ENCODE data around the gene PLCB1. TPM values are rescaled to one million over a fixed set of nuclear protein-coding genes. Genes with fewer than 3 reads are reported as not detected.
"Not testable (repeated sequence)": the region's sequence is repeated elsewhere in the genome, so short reads cannot be mapped to it uniquely, and the experiment has no call there.

PLCB1 gene
- total RNA-seq, 2 donors from 2014 or later: 3.2 to 3.4 TPM

DNA sequence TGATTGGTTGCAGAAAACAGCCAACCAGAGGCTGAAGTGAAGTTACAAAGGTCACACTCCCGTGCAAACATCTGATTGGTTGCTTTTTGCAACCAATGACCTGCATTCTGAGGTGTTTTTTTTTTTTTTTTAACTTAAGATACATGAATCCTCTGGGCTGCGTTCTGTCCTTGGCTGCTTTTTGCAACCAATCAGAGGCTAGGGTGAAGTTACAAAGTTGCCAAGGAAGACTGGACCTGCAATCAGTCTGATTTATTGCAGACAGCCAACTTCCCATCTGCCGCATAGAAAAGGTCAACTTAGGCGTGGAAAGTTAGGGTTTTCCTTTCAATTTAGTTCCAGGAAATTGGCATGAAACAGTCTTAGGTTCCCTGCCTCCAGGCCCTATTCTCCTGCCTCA, 292.9 kb downstream of the PLCB1 start:
- no peaks in the 10 kb centered on the region for H3K36me3 Mint-ChIP-seq (ENCODE audit: insufficient read depth in 2 of 2)
- no peaks in the 10 kb centered on the region for H3K27me3 Mint-ChIP-seq (ENCODE audit: low read depth)

DNA sequence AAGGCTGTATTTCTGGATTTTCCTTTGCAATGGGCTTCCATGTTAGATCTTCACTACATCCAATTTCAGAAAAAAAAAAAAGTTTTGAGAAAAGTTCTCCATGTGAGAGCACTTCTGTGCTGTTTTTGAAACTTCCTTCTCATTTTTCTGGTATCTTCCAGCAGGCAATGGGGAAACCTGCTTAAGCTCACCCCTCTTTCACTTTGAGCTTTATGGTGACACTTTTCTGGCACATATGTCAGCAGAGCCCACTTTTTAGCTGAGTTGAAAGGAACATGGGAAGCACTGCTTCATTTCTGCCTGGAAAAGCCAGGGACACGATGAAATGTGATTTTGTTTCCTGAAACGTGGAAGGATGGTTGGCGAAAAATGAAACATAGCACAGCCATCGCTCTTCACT, 293.7 kb downstream of the PLCB1 start:
- Mint-ChIP-seq H3K4me3 (no peak overlapping the region), H3K27me3 (ENCODE audit: low read depth) (no peaks in the 10 kb centered on the region), H3K27ac (no peak overlapping the region), H3K4me1 (ENCODE audit: low read depth) (no peaks in the 10 kb centered on the region), H3K36me3 (ENCODE audit: insufficient read depth in 2 of 2) (no peaks in the 10 kb centered on the region), H3K9me3 (no peaks in the 10 kb centered on the region)
- no peak for DNase-seq
- no peak for ATAC-seq (replicated peaks in 1 of 2)

More for the DNA sequence above, 292.9 kb downstream of the PLCB1 start:
- ATAC-seq (replicated peaks in 1 of 2) (no peak), DNase-seq (no peak)
- H3K4me3 Mint-ChIP-seq: no peak overlapping the region
- H3K9me3 Mint-ChIP-seq: no peaks in the 10 kb centered on the region
- H3K27ac Mint-ChIP-seq: no peak overlapping the region
- H3K4me1 Mint-ChIP-seq (ENCODE audit: low read depth): no peaks in the 10 kb centered on the region

DNA sequence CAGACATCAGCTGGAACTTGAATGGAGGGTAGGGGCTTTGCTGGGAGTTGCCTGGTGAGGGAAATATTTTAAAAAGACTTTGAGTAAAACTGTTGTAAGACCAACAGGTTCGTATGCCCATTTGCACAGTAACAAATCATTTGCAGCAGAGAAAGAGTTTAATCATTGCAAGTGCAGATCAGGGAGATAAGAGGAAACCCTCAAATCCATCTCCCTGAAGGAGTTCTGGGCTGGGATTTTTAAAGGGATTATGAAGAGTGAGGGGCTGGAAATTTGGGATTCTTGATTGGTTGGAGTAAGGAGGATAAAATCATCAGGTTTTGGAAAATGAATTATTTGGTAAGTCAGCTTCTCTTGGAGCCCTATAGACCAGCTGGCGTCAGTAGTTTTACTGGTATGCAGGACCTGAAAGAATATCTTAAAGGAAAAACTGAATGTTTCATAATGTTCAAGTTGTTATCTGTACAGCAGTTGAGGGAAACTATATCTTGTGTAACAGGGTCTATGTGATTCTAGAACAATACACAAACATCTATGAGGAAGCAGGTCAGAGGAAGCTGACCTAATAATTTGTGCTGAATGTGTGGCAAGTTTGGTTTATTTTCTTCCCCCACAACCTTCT, 295.5 kb downstream of the PLCB1 start:
- DNase-seq (no peak), ATAC-seq (replicated peaks in 1 of 2) (no peak)
- no peaks in the 10 kb centered on the region for H3K4me1 Mint-ChIP-seq (ENCODE audit: low read depth)
- no peaks in the 10 kb centered on the region for H3K27me3 Mint-ChIP-seq (ENCODE audit: low read depth)
- no peaks in the 10 kb centered on the region for H3K9me3 Mint-ChIP-seq
- no peak overlapping the region for H3K27ac Mint-ChIP-seq
- H3K36me3 Mint-ChIP-seq (ENCODE audit: insufficient read depth in 2 of 2): no peaks in the 10 kb centered on the region
- no peak overlapping the region for H3K4me3 Mint-ChIP-seq

DNA sequence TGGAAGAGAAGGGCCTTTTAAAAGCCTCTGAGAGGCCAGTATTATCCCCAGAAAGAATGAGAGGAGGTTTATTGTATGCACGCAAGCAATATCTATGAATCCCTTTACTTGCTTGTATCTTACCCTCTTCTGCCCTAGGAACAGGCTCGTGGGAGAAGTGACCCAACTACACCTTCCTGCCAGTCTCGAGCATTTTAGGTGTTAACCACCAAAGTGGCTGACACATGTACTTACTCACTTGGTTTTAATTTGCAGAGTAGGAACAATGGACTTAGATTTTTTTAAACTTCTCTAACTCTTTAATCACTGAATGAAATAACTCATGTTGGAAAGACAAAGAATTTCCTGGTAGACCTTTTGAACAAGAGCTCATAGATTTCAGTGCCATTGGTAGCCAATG, 296.9 kb downstream of the PLCB1 start:
- no peak for DNase-seq
- ATAC-seq (replicated peaks in 1 of 2): peak; percentile 34 to 68

DNA sequence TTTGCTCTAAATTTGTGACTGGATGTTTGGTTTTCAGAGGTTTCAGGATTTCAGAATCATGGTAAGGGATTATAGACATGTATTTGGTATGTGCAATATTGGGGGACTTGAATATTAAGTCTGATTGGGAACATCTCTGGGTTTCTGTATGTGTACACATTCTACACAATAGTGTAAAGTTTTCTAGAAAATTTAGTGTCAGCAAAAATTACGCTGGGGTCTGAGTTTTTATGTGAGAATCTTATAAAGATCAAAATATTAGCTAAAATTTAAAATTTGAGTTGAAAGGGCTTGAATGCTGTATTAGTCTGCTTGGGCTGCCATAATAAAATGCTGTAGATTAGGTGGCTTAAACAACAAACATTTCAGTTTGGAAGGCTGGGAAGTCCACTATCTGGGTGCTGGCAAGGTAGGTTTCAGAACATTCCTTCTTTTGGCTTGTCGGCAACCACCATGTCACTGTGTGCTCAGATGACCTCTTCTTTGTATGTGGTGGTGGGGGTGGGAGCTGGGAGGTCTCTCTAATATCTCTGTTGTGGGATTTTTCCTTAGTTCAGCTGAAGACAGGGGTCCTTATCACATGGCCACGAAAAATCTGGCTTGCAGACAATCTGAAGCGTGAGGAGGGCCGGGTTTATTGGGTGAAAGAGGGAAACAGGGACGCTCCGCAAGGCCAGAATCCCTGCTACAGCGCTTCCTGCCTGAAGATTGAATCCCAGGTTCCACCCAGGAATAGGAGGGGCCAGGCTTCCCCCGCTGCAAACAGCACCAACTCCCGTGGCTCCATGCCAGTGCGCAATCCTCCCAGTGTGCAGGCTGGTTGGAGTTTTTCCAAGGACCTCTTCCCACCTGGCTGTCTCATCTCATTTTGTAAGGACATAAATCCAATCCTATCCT, 299.7 kb downstream of the PLCB1 start:
- H3K27me3 Mint-ChIP-seq (ENCODE audit: low read depth): no peaks in the 10 kb centered on the region
- DNase-seq (no peak), ATAC-seq (replicated peaks in 1 of 2) (no peak)
- H3K4me3 Mint-ChIP-seq: no peak overlapping the region
- no peaks in the 10 kb centered on the region for H3K4me1 Mint-ChIP-seq (ENCODE audit: low read depth)
- H3K9me3 Mint-ChIP-seq: no peaks in the 10 kb centered on the region
- H3K36me3 Mint-ChIP-seq (ENCODE audit: insufficient read depth in 2 of 2): no peaks in the 10 kb centered on the region
- H3K27ac Mint-ChIP-seq: no peak overlapping the region

More for the DNA sequence above, 296.9 kb downstream of the PLCB1 start:
- H3K9me3 Mint-ChIP-seq: no peaks in the 10 kb centered on the region
- H3K36me3 Mint-ChIP-seq (ENCODE audit: insufficient read depth in 2 of 2): no peaks in the 10 kb centered on the region
- no peaks in the 10 kb centered on the region for H3K4me1 Mint-ChIP-seq (ENCODE audit: low read depth)
- H3K4me3 Mint-ChIP-seq: no peak overlapping the region
- H3K27ac Mint-ChIP-seq: no peak overlapping the region
- H3K27me3 Mint-ChIP-seq (ENCODE audit: low read depth): no peaks in the 10 kb centered on the region

DNA sequence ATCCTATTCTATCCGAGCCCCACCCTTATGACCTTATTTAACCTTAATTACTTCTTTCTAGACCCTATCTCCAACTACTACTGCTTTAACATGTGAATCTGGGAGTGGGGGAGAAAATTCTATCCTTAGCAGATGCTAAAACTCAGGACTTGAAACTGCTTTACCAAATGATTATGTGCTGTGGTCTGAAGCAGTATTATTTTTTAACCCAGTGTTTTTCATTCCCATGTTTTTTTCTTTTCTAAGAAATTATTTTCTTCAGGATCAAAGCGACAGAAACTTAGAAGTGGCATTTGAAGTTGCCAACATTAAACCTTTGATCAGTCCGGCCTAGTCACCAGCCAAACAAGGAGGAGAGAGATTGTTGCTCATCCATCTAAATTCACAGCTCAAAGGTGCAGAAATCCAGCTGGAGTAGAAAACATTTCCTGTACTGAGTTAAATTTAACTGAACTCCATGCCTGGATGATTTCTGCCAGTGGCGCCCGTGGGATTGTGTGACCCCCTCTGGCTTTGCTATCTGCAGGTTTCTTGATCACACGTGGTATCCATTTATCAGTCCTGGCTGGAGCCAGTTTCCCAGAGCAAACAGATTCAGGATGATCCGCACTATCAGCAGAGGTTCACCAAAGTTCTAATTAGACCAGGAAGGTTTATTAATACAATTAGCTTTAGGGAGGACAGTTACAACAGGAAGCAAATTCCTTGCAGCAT, 300.5 kb downstream of the PLCB1 start:
- H3K4me1 Mint-ChIP-seq (ENCODE audit: low read depth): no peaks in the 10 kb centered on the region
- no peak for ATAC-seq (replicated peaks in 1 of 2)

DNA sequence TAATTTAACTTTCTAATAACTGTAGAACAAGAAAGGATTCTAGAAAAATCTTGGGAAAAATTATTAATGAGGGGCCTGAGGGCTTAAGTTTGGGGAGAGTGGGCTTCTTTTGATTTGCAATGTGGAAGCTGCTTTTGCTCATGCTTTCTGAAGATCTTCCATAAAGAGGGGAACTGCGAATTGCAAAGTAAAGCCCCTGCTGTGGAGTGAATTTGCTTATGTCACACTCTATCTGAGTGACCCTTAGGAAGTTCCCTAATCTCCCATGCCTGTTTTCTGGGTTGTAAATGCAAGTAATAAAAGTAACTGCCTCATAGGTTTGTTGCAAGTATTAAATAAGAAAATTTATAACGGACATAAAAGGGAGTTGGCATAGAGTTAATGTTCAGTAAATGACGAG, 301.2 kb downstream of the PLCB1 start:
- DNase-seq (no peak), ATAC-seq (replicated peaks in 1 of 2) (no peak)
- H3K9me3 Mint-ChIP-seq: no peaks in the 10 kb centered on the region
- no peak overlapping the region for H3K4me3 Mint-ChIP-seq
- no peak overlapping the region for H3K27ac Mint-ChIP-seq
- H3K36me3 Mint-ChIP-seq (ENCODE audit: insufficient read depth in 2 of 2): no peaks in the 10 kb centered on the region
- no peaks in the 10 kb centered on the region for H3K27me3 Mint-ChIP-seq (ENCODE audit: low read depth)
- H3K4me1 Mint-ChIP-seq (ENCODE audit: low read depth): no peaks in the 10 kb centered on the region

More for the DNA sequence above, 300.5 kb downstream of the PLCB1 start:
- H3K4me3 Mint-ChIP-seq: no peak overlapping the region
- H3K27me3 Mint-ChIP-seq (ENCODE audit: low read depth): no peaks in the 10 kb centered on the region
- H3K9me3 Mint-ChIP-seq: no peaks in the 10 kb centered on the region
- no peak for DNase-seq
- peak overlapping the region; percentile 57 for H3K27ac Mint-ChIP-seq
- H3K36me3 Mint-ChIP-seq (ENCODE audit: insufficient read depth in 2 of 2): no peaks in the 10 kb centered on the region

DNA sequence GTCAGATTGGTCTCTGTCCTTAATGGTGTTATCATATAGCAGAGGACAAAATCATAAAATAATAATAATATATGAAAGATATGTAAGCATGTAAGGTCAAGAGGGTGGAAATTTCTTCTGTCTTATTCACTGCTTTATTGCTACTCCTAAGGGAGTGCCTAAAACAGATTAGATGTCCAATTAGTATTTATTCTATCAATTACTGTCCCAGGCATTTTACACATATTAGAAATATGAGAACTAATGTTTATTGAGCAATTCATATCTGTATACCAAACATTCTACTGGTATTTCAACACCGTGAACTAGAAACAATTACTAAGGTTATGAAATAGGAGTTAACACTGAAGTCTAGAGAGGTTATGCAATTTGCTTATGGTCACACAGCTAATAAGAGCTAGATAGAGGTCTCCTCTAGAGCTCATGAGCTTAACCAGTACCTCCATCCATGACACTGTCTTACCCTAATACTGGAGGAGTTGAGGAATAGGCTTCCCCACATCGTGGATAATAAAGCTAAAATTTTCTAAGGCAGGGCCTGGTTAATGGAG, 302.3 kb downstream of the PLCB1 start:
- H3K4me3 Mint-ChIP-seq: no peak overlapping the region
- H3K4me1 Mint-ChIP-seq (ENCODE audit: low read depth): no peaks in the 10 kb centered on the region
- no peak for ATAC-seq (replicated peaks in 1 of 2)

DNA sequence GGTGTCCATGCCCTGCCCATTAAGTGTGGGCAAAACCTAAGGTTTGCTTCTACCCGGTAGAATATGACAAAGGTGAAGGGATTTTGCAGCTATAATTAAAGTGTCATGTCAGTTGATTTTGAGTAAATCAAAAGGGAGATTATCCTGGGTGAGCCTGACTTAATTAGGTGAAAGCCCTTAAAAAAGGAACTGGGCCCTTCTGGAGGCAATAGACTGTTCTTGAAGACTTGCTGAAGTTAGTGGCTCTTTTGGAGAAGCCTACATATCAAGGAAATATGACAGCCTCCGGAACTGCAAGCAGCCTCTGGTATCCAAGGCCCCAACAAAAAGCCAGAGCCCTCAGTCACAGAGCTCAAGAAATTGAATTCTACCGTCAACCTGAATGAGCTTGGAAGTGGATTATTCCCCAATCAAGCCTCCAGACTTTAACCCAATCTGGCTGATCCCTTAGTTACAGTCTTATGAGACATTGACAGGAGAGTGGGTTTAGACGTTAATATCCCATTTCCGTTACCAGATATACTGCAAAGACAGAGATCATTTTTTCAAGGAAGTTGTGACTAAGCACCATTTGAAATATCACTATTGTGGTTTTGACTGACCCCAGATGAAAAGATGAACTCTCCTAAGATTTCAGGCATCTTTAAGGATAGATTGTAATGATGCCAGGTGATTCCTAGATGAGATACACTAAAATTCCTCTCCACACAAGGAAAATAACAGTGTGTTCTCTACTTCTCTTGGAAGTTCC, 303.4 kb downstream of the PLCB1 start:
- DNase-seq (no peak), ATAC-seq (replicated peaks in 1 of 2) (no peak)
- Mint-ChIP-seq H3K9me3 (no peaks in the 10 kb centered on the region), H3K36me3 (ENCODE audit: insufficient read depth in 2 of 2) (no peaks in the 10 kb centered on the region), H3K27ac (no peak overlapping the region), H3K4me3 (no peak overlapping the region), H3K27me3 (ENCODE audit: low read depth) (no peaks in the 10 kb centered on the region), H3K4me1 (ENCODE audit: low read depth) (no peaks in the 10 kb centered on the region)

More for the DNA sequence above, 302.3 kb downstream of the PLCB1 start:
- H3K36me3 Mint-ChIP-seq (ENCODE audit: insufficient read depth in 2 of 2): no peaks in the 10 kb centered on the region
- no peaks in the 10 kb centered on the region for H3K9me3 Mint-ChIP-seq
- no peaks in the 10 kb centered on the region for H3K27me3 Mint-ChIP-seq (ENCODE audit: low read depth)
- no peak overlapping the region for H3K27ac Mint-ChIP-seq
- DNase-seq: no peak

DNA sequence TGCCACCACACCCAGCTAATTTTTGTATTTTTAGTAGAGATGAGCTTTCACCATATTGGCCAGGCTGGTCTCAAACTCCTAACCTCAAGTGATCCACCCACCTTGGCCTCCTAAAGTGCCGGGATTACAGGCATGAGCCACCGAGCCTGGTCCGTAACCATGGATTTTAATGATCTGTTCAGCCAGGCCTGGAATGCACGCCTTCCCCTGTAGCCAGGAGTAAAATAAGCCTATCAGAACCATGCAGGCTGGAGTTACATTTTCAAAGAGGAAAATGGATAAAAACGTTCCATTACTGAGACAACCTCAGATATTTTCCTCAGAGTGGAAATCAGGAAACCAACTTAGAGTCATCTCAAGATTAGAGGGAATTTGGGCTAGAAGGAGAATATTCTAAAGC, 304.9 kb downstream of the PLCB1 start:
- not testable (repeated sequence) for H3K4me1 Mint-ChIP-seq (ENCODE audit: low read depth); H3K9me3 Mint-ChIP-seq; DNase-seq; ATAC-seq (replicated peaks in 1 of 2); H3K27ac Mint-ChIP-seq; H3K4me3 Mint-ChIP-seq; H3K27me3 Mint-ChIP-seq (ENCODE audit: low read depth); H3K36me3 Mint-ChIP-seq (ENCODE audit: insufficient read depth in 2 of 2)

DNA sequence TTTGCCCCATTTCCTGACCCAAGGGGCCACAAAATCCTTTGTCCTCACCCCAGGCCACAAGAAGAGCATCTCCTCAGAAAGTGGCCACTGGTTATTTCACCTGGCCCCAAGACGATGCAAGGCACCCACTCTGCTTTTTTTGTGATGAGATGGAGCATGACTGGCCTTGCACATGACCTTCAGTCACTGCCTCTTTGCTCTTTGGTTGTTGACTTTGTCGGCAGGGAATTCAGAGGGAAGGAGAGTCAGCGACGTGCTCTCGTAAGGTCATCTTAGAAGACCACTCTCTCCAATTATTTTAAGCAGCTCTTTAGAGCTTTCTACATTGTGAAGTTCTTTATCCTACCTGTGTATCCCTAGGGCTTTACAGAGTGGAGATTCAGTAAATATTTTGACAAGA, 306.7 kb downstream of the PLCB1 start:
- Mint-ChIP-seq H3K4me3 (no peak overlapping the region), H3K4me1 (ENCODE audit: low read depth) (no peaks in the 10 kb centered on the region), H3K36me3 (ENCODE audit: insufficient read depth in 2 of 2) (no peaks in the 10 kb centered on the region), H3K27ac (no peak overlapping the region), H3K9me3 (no peaks in the 10 kb centered on the region), H3K27me3 (ENCODE audit: low read depth) (no peaks in the 10 kb centered on the region)
- ATAC-seq (replicated peaks in 1 of 2): no peak
- no peak for DNase-seq

DNA sequence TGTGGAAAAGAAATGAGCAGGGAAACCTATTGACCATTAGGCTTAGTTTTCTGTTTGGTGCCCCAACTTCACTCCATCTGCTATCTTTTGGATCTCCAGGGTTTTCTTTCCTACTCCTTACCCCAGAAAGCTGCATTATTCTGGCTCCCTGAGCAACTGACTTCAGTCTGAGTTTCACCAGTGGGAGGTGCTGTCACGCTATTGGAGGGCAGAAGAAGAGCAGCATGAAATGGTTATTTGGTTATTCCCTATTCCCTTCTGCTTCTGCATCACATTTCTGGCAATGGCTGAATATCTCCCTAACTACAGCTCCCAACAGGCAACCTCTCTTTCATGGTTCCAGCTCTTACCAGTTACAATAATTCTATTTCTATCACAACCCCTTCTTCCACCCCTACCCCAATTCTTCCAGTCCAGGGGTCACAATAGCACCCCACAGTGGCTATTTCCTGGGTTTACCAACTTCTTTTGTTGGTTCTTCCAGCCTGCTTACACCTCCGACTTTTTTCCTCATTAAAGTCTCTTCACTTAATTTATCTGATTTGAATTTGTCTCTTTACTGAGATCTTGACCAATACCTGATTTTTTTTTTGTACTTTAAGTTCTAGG, 311.5 kb downstream of the PLCB1 start:
- Mint-ChIP-seq H3K9me3 (peaks cover 2% of the 10 kb centered on the region in 2 donors), H3K27me3 (ENCODE audit: low read depth) (no peaks in the 10 kb centered on the region), H3K4me1 (ENCODE audit: low read depth) (no peaks in the 10 kb centered on the region), H3K27ac (no peak overlapping the region), H3K4me3 (no peak overlapping the region), H3K36me3 (ENCODE audit: insufficient read depth in 2 of 2) (no peaks in the 10 kb centered on the region)
- DNase-seq (no peak), ATAC-seq (replicated peaks in 1 of 2) (no peak)

Measured in activated T-cell treated with anti-CD3 and anti-CD28 coated beads, Interleukin-2, amount 50 U/mL, for 72 hours (primary cell).